Hippocampal formation (tissue), 2 donors: ENCODE measurements around the gene NUP160.
A peak's percentile ranks its signal among the peaks of the same experiment; 100 is the strongest.
"Not testable (repeated sequence)": the region's sequence is repeated elsewhere in the genome, so short reads cannot be mapped to it uniquely, and the experiment has no call there.

ENCODE experiments used
- DNase-seq, 2 donors: peaks; one replicate each; lab custom pipeline; 2025; lab: John Stamatoyannopoulos, UW

NUP160 gene

DNA sequence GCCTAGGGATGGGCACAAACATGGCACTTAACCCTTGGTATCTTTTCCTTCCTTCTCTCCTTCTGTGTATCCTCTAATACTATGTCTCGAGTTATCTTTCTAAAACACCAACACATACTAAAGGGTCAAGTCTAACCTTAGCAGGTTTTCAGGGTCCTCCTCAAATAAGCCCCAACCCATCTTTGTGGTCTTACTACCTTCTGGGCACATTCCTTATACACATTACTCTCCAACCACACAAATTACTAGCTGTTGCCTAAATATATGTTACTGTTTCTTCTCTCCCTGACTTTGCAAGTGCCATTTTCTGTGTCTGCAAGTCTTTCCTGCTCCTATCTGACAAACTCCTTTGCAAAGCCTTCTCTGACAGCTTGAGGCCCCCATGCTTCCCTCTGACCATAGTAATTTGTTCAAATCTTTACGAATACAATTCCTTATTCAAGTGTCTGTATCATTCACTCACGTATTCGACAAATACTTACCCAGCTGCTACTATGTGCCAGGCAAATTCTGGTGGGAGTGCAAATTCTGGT lies 15.8 kb upstream of the NUP160 start:
- DNase-seq = no peak

GRCh38 chr11:47863189-47863897 lies 15.2 kb upstream of the NUP160 start:
- peak in 1 of 2 donors; percentile 12 for DNase-seq

DNA sequence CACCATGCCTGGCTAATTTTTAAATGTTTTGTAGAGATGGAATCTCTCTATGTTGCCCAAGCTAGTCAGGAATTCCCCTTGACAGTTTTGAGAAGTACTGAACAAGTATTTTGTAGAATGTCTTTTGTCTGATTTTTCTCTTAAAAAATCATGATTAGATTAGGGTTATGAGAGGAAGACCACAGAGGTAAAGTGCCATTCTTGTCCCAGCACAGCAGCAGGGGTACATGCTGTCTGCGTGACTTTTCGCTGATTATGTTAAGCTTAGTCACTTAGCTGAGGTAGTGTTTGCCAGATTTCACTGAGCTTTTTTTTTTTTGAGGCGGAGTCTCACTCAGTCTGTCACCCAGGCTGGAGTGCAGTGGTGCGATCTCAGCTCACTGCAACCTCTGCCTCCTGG lies 13.6 kb upstream of the NUP160 start:
- no peak for DNase-seq

- no peak for DNase-seq
These were observed 12.4 kb upstream of the NUP160 start for GRCh38 chr11:47860536-47860935.

DNA sequence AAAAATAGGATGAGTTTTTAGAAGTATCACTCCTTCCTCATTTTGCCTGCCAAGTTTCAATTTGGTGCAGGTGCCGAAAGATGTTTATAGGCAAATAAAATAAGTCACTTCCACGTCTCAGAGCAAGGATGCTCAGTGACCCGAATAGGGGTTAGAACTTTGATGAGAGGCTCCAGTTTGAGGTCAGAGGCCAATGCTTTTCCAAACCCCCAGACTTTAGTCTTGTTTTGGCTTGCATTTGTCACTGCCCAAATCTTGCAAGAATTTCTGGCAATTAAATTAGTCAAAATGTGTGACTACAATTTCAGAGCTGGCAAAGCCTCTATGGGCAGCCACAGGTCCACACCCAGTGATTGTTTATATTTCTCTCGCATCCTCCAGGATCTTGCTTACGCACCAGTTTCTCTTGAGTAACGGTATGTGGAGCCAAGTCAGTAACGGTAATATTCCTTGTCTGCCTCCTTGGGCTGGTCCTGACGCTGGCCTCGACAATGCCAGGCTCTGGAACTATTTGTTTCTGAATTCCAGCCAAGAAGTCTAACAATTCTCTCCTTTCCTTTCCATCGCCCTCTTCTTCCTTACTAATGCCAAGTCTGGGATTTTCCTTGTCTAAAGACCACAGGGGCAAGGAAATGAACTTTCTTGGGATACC lies 9.9 kb upstream of the NUP160 start:
- no peak for DNase-seq

GRCh38 chr11:47857485-47857884 lies 9.3 kb upstream of the NUP160 start:
- no peak for DNase-seq

DNA sequence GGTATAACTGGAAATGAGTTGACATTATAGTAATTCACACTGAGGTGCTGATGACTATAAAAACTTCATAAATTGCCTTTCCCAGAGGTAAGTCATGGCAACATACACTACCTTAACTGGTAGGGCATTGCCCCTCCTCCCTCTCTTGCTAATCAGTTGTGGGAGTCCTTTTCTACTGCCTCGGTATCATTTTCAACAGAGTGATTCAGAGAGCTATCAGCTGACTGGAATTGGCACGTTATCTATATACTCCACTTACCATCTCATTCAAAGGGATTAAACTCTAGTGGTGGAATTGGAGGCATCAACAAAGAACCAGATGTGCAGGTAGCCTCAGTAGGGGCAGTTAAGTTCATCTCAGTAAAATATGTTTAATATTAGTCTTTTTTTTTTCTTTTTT lies 8.0 kb upstream of the NUP160 start:
- no peak for DNase-seq

DNA sequence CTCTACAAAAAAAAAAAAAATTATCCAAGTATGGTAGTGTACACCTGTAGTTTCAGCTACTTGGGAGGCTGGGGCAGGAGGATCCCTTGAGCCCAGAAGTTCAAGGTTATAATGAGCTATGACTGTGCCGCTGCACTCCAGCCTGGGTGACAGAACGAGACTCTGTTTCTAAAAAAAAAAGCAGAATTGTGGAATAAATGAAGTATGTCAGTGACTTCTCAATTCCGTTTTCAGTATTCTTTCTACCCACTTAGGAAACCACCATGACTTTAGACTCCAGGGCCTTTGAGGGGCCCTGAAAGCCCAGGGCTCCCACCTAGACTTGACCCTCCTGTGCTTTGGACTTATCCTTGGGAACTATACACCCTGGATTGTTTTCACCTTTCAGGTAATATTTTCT lies 6.5 kb upstream of the NUP160 start:
- no peak for DNase-seq

GRCh38 chr11:47852053-47852452 lies 3.9 kb upstream of the NUP160 start:
- no peak for DNase-seq

GRCh38 chr11:47850337-47850736 lies 2.2 kb upstream of the NUP160 start:
- DNase-seq = no peak

DNA sequence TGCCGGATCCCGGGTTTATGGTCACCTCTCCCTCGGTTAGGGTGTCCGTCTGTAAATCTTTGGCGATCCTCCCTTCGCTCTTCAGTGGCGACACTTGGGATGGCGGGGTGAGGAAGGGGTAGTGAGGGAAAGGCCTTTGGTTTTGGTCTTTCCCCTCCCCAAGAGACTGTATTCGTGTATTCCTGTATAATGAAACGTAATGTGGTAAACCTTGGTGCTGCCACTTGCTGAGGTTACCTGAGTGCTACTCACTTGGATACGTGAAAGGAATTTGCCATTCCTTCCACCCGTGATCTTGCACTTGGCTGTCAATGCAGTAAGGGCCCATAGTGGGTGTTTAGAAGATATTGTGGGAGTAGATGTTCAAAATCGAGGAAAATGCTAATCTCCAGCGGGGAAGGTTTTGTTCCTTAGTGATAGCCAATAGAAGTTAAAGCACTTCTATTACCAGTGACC lies 578 bp upstream of the NUP160 start:
- DNase-seq = no peak

GRCh38 chr11:47847537-47847891 lies 636 bp downstream of the NUP160 start:
- DNase-seq = no peak

- DNase-seq = no peak
These were observed 1.2 kb downstream of the NUP160 start for GRCh38 chr11:47846998-47847397.

- no peak for DNase-seq
These were observed 4.6 kb downstream of the NUP160 start for GRCh38 chr11:47843361-47844055.

DNA sequence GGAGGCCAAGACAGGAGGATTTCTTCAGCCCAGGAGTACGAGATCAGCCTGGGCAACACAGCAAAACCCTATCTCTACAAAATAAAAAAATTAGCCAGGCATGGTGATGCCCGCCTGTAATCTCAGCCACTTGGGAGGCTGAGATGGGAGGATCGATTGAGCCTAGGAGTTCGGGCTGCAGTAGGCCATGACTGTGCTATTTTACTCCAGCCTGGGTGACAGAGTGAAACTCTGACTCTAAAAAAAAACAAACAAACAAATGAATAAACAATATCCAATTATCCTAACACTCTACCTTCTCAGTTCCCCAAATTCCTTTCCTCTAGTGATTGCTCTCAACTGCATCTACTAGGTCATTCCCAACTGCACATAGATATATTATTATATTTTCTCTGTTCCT lies 5.4 kb downstream of the NUP160 start:
- DNase-seq = no peak

DNA sequence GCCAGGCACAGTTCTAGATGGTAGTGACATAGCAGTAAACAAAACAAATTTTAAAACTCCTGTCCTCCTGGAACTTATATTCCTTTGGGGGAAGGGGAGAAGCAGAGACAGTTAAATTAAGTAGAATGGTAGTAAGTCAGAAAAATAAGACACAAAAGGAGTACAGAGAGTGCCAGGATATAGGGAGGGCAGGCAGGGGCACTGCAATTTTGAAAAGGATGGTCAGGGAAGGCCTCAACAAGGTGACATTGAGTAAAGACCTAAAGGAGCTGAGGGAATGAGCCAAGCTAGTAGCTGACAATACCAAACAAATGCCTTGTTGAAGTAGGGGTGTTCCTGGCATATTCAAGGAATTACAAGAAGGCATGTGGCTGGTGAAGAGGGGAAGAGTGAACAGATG lies 10.2 kb downstream of the NUP160 start:
- no peak for DNase-seq

DNA sequence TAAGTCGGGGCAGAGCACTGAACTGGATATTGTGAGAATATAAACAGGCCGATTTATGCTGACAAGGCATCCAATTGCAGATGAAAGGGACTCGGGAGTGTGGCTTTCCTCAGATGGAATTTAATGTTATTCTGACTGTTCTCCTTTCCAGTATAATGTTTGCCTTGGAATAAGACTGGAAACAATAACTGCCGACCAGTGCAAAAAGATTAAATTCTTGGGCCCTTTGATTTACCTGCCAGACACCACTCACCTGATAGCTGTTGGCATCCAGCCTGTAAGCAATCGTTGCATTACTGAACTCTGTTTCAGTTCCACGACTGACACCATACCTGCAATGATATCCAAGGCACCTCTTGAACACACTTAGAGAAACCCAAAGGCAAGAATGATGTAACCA lies 10.9 kb downstream of the NUP160 start:
- DNase-seq = no peak

- not testable (repeated sequence) for DNase-seq
These were observed 18.1 kb downstream of the NUP160 start for GRCh38 chr11:47830013-47830412.

DNA sequence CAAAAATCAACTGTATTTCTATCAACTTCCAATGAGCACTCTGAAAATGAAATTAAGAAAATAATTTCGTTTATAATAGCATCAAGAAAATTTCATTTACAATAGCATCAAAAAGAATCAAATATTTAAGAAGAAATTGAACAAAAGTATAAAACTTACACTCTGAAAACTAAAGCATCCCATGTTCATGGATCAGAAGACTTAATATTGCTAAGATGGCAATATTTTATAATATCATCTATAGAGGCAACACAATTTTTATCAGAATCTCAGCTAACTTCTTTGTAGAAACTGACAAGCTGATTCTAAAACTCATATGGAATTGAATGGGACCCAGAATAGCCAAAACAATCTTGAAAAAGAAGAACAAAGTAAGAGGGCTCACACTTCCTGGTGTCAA lies 19.9 kb downstream of the NUP160 start:
- DNase-seq = no peak

GRCh38 chr11:47822664-47823063 lies 25.5 kb downstream of the NUP160 start:
- not testable (repeated sequence) for DNase-seq

DNA sequence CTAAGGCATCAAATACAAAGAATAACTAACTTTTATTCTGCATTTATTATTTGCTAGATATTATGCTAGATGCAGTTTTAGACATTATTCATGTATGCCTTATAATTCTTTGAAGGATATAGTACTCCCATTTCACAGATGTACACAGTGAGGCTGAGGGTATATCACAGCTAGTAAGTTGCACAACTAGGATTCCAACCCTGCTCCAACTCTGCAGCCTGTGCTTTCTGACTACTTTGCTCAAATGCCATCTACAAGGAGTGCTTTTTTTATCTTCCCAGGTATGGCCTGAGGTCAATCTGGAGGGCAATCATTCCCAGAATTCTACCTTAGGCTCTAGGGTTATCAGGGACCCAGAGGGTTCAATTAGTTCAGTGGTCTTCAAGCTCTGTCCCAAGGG lies 28.4 kb downstream of the NUP160 start:
- no peak for DNase-seq

GRCh38 chr11:47800759-47801158 lies 47.4 kb downstream of the NUP160 start:
- no peak for DNase-seq

DNA sequence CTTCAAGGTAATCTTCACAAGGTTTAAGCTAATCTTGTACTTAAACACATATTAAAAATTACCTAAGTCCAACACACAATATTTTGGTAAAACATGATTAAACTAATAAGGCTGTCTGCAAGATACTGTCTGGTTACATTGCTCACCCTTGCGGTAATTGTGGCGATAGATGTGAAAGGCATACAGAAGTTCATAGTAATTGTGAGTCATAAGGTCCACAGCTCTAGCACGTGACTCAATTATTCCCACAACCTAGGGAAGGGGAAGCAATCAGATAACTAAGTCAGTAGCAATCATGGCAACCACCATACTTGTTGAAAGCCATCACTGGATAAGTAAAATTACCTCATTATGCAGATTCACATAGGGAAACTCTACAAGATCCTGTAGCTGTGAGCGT lies 50.5 kb downstream of the NUP160 start:
- DNase-seq = no peak
